SHP77 (cell line): ENCODE results near the gene TMEM178B.
"Not testable (repeated sequence)": the region's sequence is repeated elsewhere in the genome, so short reads cannot be mapped to it uniquely, and the experiment has no call there.

Experiments used
- DNase-seq, 2 experiments: peaks; one replicate each; lab custom pipeline; 2025; lab: John Stamatoyannopoulos, UW

Gene TMEM178B

DNA sequence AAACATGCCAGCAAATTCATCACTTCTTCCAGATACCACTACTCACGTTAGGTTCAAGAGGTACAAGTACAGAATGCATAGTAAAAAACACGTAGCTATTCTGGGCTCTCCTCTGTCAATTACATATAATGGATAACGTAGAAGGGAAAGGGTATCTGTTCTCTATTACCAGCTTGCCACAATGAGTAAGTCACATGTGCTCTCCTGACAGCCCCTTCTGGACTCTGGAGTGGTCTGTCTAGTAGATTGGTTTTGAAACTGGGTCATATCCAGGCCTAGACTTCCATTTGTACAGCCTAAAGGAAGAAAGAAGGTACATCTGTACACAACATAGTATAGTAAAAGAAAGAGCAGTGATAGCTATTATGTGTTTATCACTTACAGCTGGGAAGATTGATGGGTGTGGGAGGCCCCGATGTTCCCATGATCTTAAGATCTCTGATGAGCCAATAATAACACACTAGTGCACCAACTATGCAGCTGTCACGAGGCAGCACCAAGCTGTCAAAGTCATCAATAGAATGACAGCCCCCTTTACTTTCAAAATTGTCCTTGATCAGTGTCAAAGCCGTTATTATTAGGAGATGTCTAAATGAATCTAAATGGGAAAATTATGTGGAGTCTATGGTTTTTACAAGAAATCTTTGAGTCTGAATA lies 315.4 kb downstream of the TMEM178B start:
- no peak for DNase-seq

- no peak for DNase-seq
Observed at GRCh38 chr7:141390339-141390738, 316.5 kb downstream of the TMEM178B start.

DNA sequence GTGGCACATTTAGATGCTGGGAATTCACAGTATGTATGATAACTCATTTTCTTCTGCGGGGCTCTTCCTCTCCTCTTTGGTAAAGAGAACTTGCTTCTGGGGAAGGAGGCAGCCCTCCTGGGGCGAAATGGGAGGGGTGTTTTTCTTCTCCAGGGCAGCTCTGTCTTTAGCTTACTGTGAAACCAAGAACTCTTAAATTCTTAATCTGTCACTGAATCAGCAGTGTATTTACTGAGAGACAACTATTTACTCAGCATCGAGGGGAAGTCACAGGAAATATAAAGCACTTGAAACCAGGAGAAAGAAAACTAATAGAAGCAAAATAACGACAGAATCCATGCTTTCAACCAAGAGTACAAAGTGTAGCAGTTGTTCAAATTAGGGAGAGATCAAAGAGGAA lies 319.2 kb downstream of the TMEM178B start:
- DNase-seq = no peak

DNA sequence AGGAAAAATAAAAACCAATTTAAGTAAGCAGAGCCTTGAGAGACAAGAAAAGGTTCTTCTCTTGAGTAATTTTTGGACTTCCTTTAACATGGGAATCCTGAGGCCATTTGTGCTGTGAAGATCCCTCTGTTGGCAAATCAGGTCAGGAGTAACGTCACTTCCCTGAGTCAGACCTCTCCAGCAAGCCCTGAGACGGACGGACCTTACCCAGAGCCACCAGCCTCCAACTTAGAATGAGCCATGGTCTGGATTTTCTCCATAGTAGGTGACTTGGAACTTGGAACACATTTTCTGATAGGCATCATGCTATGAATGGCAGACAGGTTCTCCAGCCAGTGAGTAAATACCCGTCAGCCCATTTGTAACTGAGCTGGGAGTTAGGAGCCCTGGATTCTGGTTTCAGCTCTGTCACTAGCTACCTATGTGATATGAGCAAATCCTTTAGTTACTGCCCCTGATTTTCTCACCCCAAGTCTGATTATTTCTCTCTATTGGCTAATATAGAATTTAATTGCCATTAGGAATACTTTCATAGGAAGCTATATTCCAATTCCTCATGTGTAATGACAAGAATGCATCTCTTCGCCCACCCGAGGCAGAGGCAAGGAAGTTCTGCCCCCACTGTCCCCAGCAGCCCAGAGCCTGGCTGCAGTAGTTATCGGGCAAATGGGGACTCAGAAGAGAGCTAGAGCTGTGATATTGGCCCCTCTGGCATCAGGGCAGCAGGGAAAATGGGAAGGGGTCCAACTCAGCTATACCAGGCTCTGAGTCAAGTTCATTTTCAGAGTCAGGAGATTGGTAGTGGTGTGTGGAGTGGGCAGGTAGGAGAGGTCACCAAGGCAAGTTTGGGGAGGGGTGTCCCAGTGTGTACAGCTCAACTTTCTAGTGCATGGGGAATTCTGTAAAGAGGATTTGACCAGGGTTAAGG lies 323.6 kb downstream of the TMEM178B start:
- no peak for DNase-seq

GRCh38 chr7:141400356-141400755 lies 326.5 kb downstream of the TMEM178B start:
- no peak for DNase-seq

DNA sequence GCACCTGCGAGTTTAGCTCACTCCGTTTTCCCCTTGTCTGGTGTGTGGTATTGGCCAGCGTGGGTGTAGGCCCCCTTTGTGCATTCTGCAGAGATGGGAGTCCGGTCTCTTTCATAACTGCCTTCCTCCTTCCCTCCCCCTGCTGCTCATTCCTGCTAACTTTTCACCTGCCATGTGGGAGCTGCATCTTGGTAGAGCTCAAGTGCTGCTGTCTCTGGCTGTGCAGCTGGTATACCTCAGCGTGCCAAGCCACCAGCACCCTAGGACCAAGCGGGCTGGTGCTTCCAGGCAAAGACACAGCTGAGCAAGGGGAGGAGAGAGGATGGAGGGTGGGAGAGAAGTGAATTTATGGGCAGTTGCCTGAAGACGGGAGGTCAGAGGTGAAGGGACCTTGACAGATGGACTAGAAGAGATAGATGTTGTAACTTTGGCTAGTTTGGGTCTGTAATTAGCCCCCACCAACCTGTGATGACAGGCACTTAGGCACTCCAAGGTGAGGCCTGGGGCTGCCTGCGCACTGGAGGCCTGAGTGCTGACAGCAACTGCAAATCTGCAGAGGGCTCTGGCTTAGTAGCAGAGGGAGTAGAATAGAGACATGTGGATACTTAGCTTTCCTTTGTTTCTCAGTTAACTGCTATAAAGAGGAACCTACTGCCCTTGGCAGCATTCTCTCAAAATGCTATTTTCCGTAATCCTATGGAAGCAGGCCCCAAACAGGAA lies 328.6 kb downstream of the TMEM178B start:
- no peak for DNase-seq

- not testable (repeated sequence) for DNase-seq
Observed at GRCh38 chr7:141403846-141404245, 330.0 kb downstream of the TMEM178B start.

DNA sequence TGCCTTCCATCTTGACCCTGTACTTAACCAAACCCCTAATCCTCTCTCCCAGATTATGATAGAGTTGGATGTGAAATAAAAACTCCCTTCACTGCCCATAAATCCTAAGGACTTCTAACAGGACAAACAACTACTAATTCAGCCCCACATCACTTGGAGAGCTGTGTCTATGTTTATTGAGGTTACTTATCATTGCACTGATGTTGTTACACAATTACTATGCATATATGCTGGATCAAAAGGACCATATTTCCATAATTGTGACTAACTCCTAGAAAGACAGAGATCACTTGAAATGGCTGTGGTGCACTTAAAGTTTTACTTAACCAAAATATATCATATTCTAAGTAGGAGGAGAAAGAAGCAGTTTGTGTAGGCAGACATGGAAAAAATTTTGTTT lies 332.5 kb downstream of the TMEM178B start:
- DNase-seq = no peak

DNA sequence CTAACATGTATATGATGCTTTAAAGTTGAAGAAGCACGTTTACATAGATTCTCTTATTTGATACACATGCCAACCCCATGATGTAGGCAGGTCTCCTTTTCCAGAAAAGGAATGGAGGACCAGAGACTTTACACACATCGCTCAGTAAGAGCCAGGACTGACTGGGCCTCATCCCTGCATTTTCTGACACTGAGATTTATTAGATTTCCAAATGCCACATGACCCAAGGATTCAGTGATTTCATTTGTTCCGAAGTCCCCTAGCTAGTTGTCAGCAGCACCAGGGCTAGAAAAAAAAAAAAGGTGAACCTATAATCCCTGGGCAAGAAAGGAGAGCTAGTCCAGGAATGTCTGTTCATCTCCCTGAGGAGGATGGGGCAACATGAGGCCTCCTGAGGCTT lies 334.0 kb downstream of the TMEM178B start:
- no peak for DNase-seq

DNA sequence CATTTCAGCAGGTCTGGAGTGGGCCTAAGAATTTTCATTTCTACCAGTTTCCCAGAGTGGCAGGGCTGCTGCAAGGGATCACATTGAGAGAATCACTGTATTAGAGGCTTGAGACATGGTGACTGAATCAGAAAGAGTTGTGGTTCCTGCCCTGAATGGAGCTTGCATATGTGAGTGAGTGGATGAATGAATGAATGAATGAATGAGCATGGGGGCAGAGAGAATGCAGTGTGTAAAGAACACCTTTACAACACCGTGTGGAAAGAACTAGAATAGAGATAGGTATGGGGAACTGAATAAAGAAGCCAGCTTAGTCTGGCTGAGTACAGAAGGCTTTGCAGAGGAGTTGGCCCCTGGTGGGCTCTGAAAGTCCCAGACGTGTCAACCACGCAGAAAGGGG lies 334.6 kb downstream of the TMEM178B start:
- DNase-seq = no peak

GRCh38 chr7:141409219-141409618 lies 335.4 kb downstream of the TMEM178B start:
- no peak for DNase-seq

DNA sequence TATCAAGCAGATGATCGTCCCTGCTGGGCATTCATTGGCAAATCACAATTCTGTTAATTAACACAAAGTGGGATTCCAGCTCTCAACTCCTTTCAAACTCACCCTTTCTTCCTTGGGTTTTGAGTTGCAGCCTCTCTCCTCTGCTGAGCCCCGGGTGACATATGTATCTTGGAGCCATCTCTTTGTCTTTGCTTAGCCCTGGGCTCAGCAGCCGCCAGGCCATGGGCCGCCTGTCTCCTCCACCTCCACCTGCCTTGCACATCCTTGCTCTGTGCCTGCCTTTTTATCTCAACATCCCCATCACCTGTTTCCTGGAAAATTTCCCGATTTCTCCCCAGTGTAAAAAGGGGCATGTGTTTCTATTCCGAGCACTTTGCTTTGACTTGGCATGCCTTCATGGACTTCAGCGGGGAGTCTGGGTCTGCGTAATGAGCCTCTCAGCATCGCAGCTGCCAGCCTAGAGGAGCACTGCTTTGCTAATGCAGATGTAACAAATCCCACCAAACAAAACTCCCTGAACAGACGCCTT lies 336.0 kb downstream of the TMEM178B start:
- peak in 1 of 2 experiments; percentile 13 for DNase-seq

GRCh38 chr7:141410353-141411000 lies 336.6 kb downstream of the TMEM178B start:
- no peak for DNase-seq

GRCh38 chr7:141411133-141411532 lies 337.3 kb downstream of the TMEM178B start:
- DNase-seq = no peak

DNA sequence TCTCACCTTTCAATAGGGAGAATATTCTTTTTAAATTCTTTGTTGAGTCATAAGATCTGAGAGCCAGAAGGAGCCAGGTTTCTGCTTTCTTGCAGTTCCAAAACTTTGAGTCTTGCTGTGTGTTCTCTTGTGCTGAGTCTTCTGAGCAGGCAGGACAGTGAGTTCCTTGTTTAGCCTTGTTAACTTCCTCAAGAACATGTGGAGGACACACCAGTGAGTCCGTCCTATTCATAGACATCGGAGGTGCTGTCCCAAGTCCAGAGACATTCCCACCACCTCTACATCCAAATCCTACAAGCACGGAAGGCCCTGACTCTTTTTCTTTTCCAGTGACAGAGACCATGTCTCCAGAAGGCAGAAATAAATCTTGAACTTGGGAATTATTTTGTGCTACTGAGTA lies 342.1 kb downstream of the TMEM178B start:
- no peak for DNase-seq

GRCh38 chr7:141416650-141417270 lies 342.9 kb downstream of the TMEM178B start:
- DNase-seq = peak in 1 of 2 experiments; percentile 31

DNA sequence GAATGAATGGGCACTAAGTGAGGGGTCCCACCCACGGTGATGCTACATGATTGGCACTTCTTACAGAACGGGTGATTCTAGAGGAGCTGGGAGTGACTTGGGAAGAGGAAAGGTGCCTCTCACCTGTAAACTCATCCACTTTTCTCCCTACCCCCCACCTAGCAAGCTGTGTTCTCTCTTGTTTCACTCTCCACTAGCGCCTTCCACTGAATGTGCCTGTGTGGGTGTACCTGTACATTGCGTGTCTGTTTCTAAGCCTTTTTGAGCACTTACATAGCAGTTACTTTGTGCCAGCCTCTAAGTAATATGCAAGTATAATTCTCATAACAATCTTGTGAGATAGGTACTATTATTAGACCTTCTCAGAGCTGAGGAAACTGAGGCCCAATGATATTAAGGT lies 343.6 kb downstream of the TMEM178B start:
- DNase-seq = no peak

GRCh38 chr7:141418066-141418465 lies 344.2 kb downstream of the TMEM178B start:
- no peak for DNase-seq

GRCh38 chr7:141421306-141421705 lies 347.4 kb downstream of the TMEM178B start:
- DNase-seq = no peak

GRCh38 chr7:141427134-141427533 lies 353.3 kb downstream of the TMEM178B start:
- DNase-seq = no peak

DNA sequence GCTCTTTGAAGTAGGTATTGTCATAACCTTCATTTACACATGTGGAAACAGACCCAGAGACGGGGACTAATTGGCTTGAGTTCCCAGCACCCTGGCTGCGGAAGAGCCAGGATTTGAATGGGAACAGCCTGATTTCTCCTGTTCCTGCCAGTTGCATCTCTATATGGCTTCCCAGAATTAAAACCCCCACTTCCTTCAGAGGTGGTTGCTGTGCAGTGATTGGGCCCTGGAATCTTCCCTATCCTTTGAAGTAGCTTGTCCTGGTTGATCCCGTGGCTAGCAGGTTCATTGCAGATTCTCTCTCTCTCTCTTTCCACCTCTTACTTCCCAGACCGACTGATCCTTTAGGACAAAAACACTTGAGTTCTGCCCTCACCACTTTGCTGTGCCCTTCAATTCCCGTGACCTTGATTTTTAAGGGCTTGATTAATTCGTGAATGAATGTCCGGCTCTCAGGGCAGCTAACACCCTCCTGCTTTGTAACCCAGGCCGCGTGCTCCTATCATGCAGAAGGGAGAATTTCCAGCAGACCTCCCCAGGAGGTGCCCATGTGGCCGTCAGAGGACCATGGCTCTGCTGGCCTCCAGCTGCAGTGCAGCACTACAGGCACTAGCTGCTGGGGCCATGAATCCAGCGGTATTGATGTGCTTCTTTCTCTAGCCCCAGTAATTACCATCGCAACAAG lies 356.7 kb downstream of the TMEM178B start:
- peak in 1 of 2 experiments; percentile 64 for DNase-seq
